ENCODE results near the gene SUPT20HL2. TPM values are rescaled to one million over a fixed set of nuclear protein-coding genes. Genes with fewer than 3 reads are reported as not detected.
"Not testable (repeated sequence)": the region's sequence is repeated elsewhere in the genome, so short reads cannot be mapped to it uniquely, and the experiment has no call there.

SUPT20HL2 gene
- not detected for polyA plus RNA-seq

DNA sequence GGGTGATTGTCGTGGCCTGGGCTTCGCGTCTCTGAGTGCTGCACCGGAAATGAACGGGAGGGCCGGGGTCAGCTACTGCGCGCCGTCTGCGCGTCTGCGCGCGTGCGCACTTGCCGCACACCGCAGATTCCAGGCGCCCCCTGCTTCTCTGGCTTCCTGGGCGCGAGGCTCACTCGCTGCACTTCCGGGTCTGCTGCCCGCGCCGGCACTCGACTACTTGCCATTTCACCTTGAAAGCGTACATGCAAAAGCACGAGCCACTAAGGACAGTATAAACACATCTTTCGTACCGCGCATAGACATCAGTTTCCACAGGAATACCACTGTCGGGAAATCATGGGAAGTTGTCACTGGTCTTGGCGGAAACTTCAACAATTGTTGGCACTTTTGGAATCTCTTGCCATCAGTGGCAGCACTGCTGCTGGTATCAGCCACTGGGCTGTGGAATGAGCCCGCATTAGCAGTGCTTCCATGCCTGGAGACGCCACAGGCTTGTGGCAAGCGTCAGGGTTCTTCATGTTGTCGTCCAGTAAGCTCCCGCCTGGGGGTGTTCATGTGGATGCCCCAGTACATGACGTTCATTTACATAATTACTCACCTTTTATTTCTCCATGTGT, at the start of gene SUPT20HL2:
TSS of gene SUPT20HL2 (minus strand) at position 51 of the 617 bp plus-strand sequence. CDS start 754 bp downstream, outside the sequence.
- no peak within 1 kb of the TSS for H3K27ac ChIP-seq (ENCODE audit: low read depth in 2 of 2, low read length in 1 of 2)
- H3K27me3 ChIP-seq (ENCODE audit: control insufficient read depth in 1 of 2, insufficient read depth in 2 of 2, low read length in 2 of 2) = peaks cover 0 to 5% of the 10 kb centered on the region in 2 donors
- H3K4me3 ChIP-seq (ENCODE audit: low read depth in 1 of 2, low read length in 2 of 2) = no peak within 1 kb of the TSS
- 89 to 97% methylated on average over 39 of the region's 39 CpGs for WGBS, 2 donors
- no peaks in the 10 kb centered on the region for H3K4me1 ChIP-seq (ENCODE audit: control insufficient read depth in 2 of 2, insufficient read depth in 2 of 2, low read length in 1 of 2)
- no peaks in the 10 kb centered on the region for H3K36me3 ChIP-seq (ENCODE audit: control insufficient read depth in 2 of 2, insufficient read depth in 2 of 2, low read length in 1 of 2)
- no peaks in the 10 kb centered on the region for H3K9me3 ChIP-seq (ENCODE audit: control insufficient read depth in 2 of 2, insufficient read depth in 1 of 2, low read depth in 1 of 2, low read length in 1 of 2)

- WGBS, 2 donors = 87 to 95% methylated on average over 37 to 39 of the region's 41 CpGs
- not testable (repeated sequence) for H3K27ac ChIP-seq (ENCODE audit: low read depth in 2 of 2, low read length in 1 of 2); H3K4me1 ChIP-seq (ENCODE audit: control insufficient read depth in 2 of 2, insufficient read depth in 2 of 2, low read length in 1 of 2); H3K27me3 ChIP-seq (ENCODE audit: control insufficient read depth in 1 of 2, insufficient read depth in 2 of 2, low read length in 2 of 2); H3K4me3 ChIP-seq (ENCODE audit: low read depth in 1 of 2, low read length in 2 of 2); H3K36me3 ChIP-seq (ENCODE audit: control insufficient read depth in 2 of 2, insufficient read depth in 2 of 2, low read length in 1 of 2); H3K9me3 ChIP-seq (ENCODE audit: control insufficient read depth in 2 of 2, insufficient read depth in 1 of 2, low read depth in 1 of 2, low read length in 1 of 2)
Measured at GRCh38 chrX:24362089-24362745, 48.3 kb upstream of the SUPT20HL2 start.

- Histone ChIP-seq H3K9me3 (ENCODE audit: control insufficient read depth in 2 of 2, insufficient read depth in 1 of 2, low read depth in 1 of 2, low read length in 1 of 2) (no peaks in the 10 kb centered on the region), H3K4me3 (ENCODE audit: low read depth in 1 of 2, low read length in 2 of 2) (no peak within 1 kb of the TSS), H3K4me1 (ENCODE audit: control insufficient read depth in 2 of 2, insufficient read depth in 2 of 2, low read length in 1 of 2) (no peaks in the 10 kb centered on the region), H3K36me3 (ENCODE audit: control insufficient read depth in 2 of 2, insufficient read depth in 2 of 2, low read length in 1 of 2) (no peaks in the 10 kb centered on the region), H3K27me3 (ENCODE audit: control insufficient read depth in 1 of 2, insufficient read depth in 2 of 2, low read length in 2 of 2) (no peaks in the 10 kb centered on the region), H3K27ac (ENCODE audit: low read depth in 2 of 2, low read length in 1 of 2) (no peak within 1 kb of the TSS)
- 76 to 78% methylated on average over 3 of the region's 3 CpGs for WGBS, 2 donors
Measured at GRCh38 chrX:24360272-24360671, 46.4 kb upstream of the SUPT20HL2 start, which contains the start of gene SUPT20HL1. SUPT20HL1 (plus strand) TSS chrX:24360639; CDS start chrX:24362761, 2,122 bp downstream.

GRCh38 chrX:24357106-24357505, 43.2 kb upstream of the SUPT20HL2 start:
- Histone ChIP-seq H3K36me3 (ENCODE audit: control insufficient read depth in 2 of 2, insufficient read depth in 2 of 2, low read length in 1 of 2) (no peaks in the 10 kb centered on the region), H3K4me3 (ENCODE audit: low read depth in 1 of 2, low read length in 2 of 2) (no peak overlapping the region), H3K27ac (ENCODE audit: low read depth in 2 of 2, low read length in 1 of 2) (no peak overlapping the region), H3K4me1 (ENCODE audit: control insufficient read depth in 2 of 2, insufficient read depth in 2 of 2, low read length in 1 of 2) (no peaks in the 10 kb centered on the region), H3K9me3 (ENCODE audit: control insufficient read depth in 2 of 2, insufficient read depth in 1 of 2, low read depth in 1 of 2, low read length in 1 of 2) (no peaks in the 10 kb centered on the region), H3K27me3 (ENCODE audit: control insufficient read depth in 1 of 2, insufficient read depth in 2 of 2, low read length in 2 of 2) (no peaks in the 10 kb centered on the region)

GRCh38 chrX:24355095-24355494, 41.2 kb upstream of the SUPT20HL2 start:
- Histone ChIP-seq H3K9me3 (ENCODE audit: control insufficient read depth in 2 of 2, insufficient read depth in 1 of 2, low read depth in 1 of 2, low read length in 1 of 2) (no peaks in the 10 kb centered on the region), H3K27me3 (ENCODE audit: control insufficient read depth in 1 of 2, insufficient read depth in 2 of 2, low read length in 2 of 2) (no peaks in the 10 kb centered on the region), H3K4me1 (ENCODE audit: control insufficient read depth in 2 of 2, insufficient read depth in 2 of 2, low read length in 1 of 2) (no peaks in the 10 kb centered on the region), H3K4me3 (ENCODE audit: low read depth in 1 of 2, low read length in 2 of 2) (no peak overlapping the region), H3K27ac (ENCODE audit: low read depth in 2 of 2, low read length in 1 of 2) (no peak overlapping the region), H3K36me3 (ENCODE audit: control insufficient read depth in 2 of 2, insufficient read depth in 2 of 2, low read length in 1 of 2) (no peaks in the 10 kb centered on the region)
- 86 to 90% methylated on average over 8 of the region's 8 CpGs for WGBS, 2 donors

DNA sequence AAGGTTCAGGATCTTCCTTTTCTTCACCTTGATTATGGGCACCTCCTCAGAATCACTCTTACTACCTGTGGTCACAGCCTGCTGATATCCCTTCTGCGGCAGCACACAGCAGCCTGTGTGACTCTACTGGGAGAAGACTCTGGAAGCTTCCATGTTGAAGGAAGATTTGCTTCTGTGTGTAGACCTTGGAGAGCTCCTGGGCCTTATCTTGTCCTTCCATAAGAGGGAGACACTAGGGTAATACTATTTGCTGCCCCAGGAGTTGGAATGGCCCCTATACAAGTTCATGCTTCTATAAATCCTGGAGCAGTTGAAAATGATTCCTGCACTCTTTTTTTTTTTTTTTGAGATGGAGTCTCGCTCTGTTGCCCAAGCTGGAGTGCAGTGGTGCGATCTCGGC, 36.3 kb upstream of the SUPT20HL2 start:
- H3K36me3 ChIP-seq (ENCODE audit: control insufficient read depth in 2 of 2, insufficient read depth in 2 of 2, low read length in 1 of 2) = no peaks in the 10 kb centered on the region
- H3K4me1 ChIP-seq (ENCODE audit: control insufficient read depth in 2 of 2, insufficient read depth in 2 of 2, low read length in 1 of 2) = no peaks in the 10 kb centered on the region

DNA sequence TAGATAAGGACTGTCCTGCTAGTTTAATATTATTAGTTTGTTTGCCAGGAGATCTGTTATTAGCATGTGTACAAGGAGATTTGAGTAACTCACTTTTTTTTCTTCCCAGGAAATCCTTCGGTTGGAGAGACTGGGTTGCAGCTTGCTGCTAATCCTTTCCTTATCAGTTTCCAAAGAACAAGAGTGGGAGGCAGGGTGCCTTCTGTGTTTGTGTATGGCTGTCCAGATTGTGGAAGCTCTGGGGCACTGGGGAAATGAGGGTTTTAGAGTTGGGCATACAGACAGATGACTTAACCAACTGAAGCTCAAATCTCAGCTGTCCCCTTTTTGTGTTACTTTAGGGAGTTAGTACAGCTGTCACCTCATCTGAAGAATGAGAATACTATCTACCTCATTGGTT, 34.0 kb upstream of the SUPT20HL2 start:
- no peaks in the 10 kb centered on the region for H3K36me3 ChIP-seq (ENCODE audit: control insufficient read depth in 2 of 2, insufficient read depth in 2 of 2, low read length in 1 of 2)
- 33 to 49% methylated on average over 1 of the region's 1 CpG for WGBS, 2 donors
- no peak overlapping the region for H3K4me3 ChIP-seq (ENCODE audit: low read depth in 1 of 2, low read length in 2 of 2)
- H3K27me3 ChIP-seq (ENCODE audit: control insufficient read depth in 1 of 2, insufficient read depth in 2 of 2, low read length in 2 of 2) = no peaks in the 10 kb centered on the region
- H3K9me3 ChIP-seq (ENCODE audit: control insufficient read depth in 2 of 2, insufficient read depth in 1 of 2, low read depth in 1 of 2, low read length in 1 of 2) = no peaks in the 10 kb centered on the region
- no peaks in the 10 kb centered on the region for H3K4me1 ChIP-seq (ENCODE audit: control insufficient read depth in 2 of 2, insufficient read depth in 2 of 2, low read length in 1 of 2)
- no peak overlapping the region for H3K27ac ChIP-seq (ENCODE audit: low read depth in 2 of 2, low read length in 1 of 2)

More for the DNA sequence above, 36.3 kb upstream of the SUPT20HL2 start:
- 93 to 96% methylated on average over 4 of the region's 4 CpGs for WGBS, 2 donors
- Histone ChIP-seq H3K27ac (ENCODE audit: low read depth in 2 of 2, low read length in 1 of 2) (no peak overlapping the region), H3K4me3 (ENCODE audit: low read depth in 1 of 2, low read length in 2 of 2) (no peak overlapping the region), H3K27me3 (ENCODE audit: control insufficient read depth in 1 of 2, insufficient read depth in 2 of 2, low read length in 2 of 2) (no peaks in the 10 kb centered on the region), H3K9me3 (ENCODE audit: control insufficient read depth in 2 of 2, insufficient read depth in 1 of 2, low read depth in 1 of 2, low read length in 1 of 2) (no peaks in the 10 kb centered on the region)

DNA sequence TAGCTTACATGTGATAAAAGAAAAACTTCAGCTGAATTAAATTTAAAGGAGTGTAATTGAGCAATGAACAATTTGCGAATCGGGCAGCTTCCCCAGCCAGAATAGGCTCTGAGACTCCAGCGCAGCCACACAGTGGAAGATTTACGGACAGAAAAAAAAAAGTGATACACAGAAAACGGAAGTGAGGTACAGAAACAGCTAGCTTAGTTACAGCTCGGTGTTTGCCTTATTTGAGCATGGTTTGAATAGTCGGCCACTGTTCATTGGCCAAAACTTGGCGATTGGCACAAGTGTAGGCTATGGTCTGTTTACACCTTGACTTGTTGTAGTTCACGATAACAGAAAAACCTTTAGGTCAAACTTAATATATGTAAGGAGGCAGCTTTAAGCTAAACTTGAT, 29.9 kb upstream of the SUPT20HL2 start:
- no peaks in the 10 kb centered on the region for H3K36me3 ChIP-seq (ENCODE audit: control insufficient read depth in 2 of 2, insufficient read depth in 2 of 2, low read length in 1 of 2)
- no peaks in the 10 kb centered on the region for H3K9me3 ChIP-seq (ENCODE audit: control insufficient read depth in 2 of 2, insufficient read depth in 1 of 2, low read depth in 1 of 2, low read length in 1 of 2)
- no peaks in the 10 kb centered on the region for H3K4me1 ChIP-seq (ENCODE audit: control insufficient read depth in 2 of 2, insufficient read depth in 2 of 2, low read length in 1 of 2)
- H3K27me3 ChIP-seq (ENCODE audit: control insufficient read depth in 1 of 2, insufficient read depth in 2 of 2, low read length in 2 of 2) = no peaks in the 10 kb centered on the region
- no peak overlapping the region for H3K4me3 ChIP-seq (ENCODE audit: low read depth in 1 of 2, low read length in 2 of 2)
- 74 to 83% methylated on average over 9 of the region's 9 CpGs for WGBS, 2 donors
- no peak overlapping the region for H3K27ac ChIP-seq (ENCODE audit: low read depth in 2 of 2, low read length in 1 of 2)

DNA sequence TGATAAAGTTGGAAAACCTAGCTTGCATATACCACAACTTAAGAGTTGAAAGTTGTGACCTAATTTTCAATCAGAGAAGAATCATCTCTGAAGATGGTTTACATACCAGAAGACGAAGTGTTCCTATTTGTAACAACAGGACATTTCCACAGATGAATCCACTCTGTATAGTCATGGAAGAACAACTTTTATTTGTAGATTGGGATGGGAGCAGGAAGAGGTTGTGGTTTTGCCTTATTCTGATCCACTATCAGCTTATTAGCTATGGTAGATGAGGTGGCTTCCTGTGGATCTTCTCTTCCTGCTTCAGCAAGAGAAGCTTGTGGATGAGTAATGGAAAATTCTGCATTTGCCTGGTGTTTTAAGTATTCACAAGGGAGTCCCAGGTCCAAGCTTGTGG, 27.9 kb upstream of the SUPT20HL2 start:
- no peaks in the 10 kb centered on the region for H3K4me1 ChIP-seq (ENCODE audit: control insufficient read depth in 2 of 2, insufficient read depth in 2 of 2, low read length in 1 of 2)
- H3K36me3 ChIP-seq (ENCODE audit: control insufficient read depth in 2 of 2, insufficient read depth in 2 of 2, low read length in 1 of 2) = no peaks in the 10 kb centered on the region
- H3K27ac ChIP-seq (ENCODE audit: low read depth in 2 of 2, low read length in 1 of 2) = no peak overlapping the region
- H3K27me3 ChIP-seq (ENCODE audit: control insufficient read depth in 1 of 2, insufficient read depth in 2 of 2, low read length in 2 of 2) = no peaks in the 10 kb centered on the region
- H3K9me3 ChIP-seq (ENCODE audit: control insufficient read depth in 2 of 2, insufficient read depth in 1 of 2, low read depth in 1 of 2, low read length in 1 of 2) = no peaks in the 10 kb centered on the region
- WGBS, 2 donors = 49 to 67% methylated on average over 1 of the region's 1 CpG
- H3K4me3 ChIP-seq (ENCODE audit: low read depth in 1 of 2, low read length in 2 of 2) = no peak overlapping the region

- 75 to 84% methylated on average over 2 of the region's 2 CpGs for WGBS, 2 donors
- no peaks in the 10 kb centered on the region for H3K27me3 ChIP-seq (ENCODE audit: control insufficient read depth in 1 of 2, insufficient read depth in 2 of 2, low read length in 2 of 2)
- H3K36me3 ChIP-seq (ENCODE audit: control insufficient read depth in 2 of 2, insufficient read depth in 2 of 2, low read length in 1 of 2) = no peaks in the 10 kb centered on the region
- H3K4me1 ChIP-seq (ENCODE audit: control insufficient read depth in 2 of 2, insufficient read depth in 2 of 2, low read length in 1 of 2) = no peaks in the 10 kb centered on the region
- H3K9me3 ChIP-seq (ENCODE audit: control insufficient read depth in 2 of 2, insufficient read depth in 1 of 2, low read depth in 1 of 2, low read length in 1 of 2) = no peaks in the 10 kb centered on the region
- no peak overlapping the region for H3K27ac ChIP-seq (ENCODE audit: low read depth in 2 of 2, low read length in 1 of 2)
- no peak overlapping the region for H3K4me3 ChIP-seq (ENCODE audit: low read depth in 1 of 2, low read length in 2 of 2)
Measured at GRCh38 chrX:24340501-24340900, 26.6 kb upstream of the SUPT20HL2 start.

All from esophagus (tissue), 2 donors.